ENCODE measurements around the gene FCRL4.
A peak's percentile ranks its signal among the peaks of the same experiment; 100 is the strongest.

Gene FCRL4

DNA sequence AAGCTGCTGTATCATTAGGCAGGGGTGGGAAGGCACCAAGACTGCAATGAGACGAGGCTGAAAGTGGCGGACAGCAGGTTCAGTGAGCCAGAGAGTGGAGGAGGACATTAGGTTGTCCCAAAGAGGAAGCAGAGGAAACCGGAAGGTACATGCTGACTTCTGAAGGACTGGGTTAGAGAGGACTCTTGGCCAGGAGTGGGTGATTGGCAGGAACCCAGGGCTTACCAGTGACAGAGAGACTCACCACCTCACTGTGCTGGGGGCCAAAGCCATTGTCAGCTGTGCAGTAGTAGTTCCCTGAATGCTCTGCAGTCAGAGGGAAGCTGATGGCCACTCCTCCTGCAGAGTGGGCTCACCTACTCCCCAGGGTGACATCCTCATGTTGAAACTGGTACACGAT lies 41.9 kb upstream of the FCRL4 start:
- no peaks in the 10 kb centered on the region for H3K36me3 ChIP-seq (ENCODE audit: insufficient read depth, low read length)
- H3K9me2 ChIP-seq (ENCODE audit: low read depth, low read length), result no peaks in the 10 kb centered on the region
- peak overlapping the region; percentile 27; the same call in 1 of the 2 replicates for H3K9ac ChIP-seq (ENCODE audit: low read length)
- H3K27me3 ChIP-seq (ENCODE audit: insufficient read depth, low read length), result no peaks in the 10 kb centered on the region
- TF ChIP-seq, protein P1, sequence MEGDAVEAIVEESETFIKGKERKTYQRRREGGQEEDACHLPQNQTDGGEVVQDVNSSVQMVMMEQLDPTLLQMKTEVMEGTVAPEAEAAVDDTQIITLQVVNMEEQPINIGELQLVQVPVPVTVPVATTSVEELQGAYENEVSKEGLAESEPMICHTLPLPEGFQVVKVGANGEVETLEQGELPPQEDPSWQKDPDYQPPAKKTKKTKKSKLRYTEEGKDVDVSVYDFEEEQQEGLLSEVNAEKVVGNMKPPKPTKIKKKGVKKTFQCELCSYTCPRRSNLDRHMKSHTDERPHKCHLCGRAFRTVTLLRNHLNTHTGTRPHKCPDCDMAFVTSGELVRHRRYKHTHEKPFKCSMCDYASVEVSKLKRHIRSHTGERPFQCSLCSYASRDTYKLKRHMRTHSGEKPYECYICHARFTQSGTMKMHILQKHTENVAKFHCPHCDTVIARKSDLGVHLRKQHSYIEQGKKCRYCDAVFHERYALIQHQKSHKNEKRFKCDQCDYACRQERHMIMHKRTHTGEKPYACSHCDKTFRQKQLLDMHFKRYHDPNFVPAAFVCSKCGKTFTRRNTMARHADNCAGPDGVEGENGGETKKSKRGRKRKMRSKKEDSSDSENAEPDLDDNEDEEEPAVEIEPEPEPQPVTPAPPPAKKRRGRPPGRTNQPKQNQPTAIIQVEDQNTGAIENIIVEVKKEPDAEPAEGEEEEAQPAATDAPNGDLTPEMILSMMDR (IDR thresholded peaks at IDR 0.05; ENCODE audit: low read length), result no peak
- TF ChIP-seq EZH2 (IDR thresholded peaks at IDR 0.05; ENCODE audit: borderline replicate concordance, low read length), result no peak
- no peaks in the 10 kb centered on the region; the same call in 1 of the 2 replicates for H3F3A ChIP-seq (ENCODE audit: insufficient read depth, low read length)
- peak overlapping the region; percentile 20 for H3K4me3 ChIP-seq (ENCODE audit: low read depth, low read length, poor library complexity, severe bottlenecking)
- H2AFZ ChIP-seq (ENCODE audit: low read length), result peak overlapping the region; percentile 6; the same call in 1 of the 2 replicates
- H3K27ac ChIP-seq (ENCODE audit: low read depth, low read length, poor library complexity, severe bottlenecking), result peak overlapping the region; percentile 72
- H3K9me3 ChIP-seq (ENCODE audit: low read length), result no peaks in the 10 kb centered on the region
- H4K20me1 ChIP-seq (ENCODE audit: insufficient read depth, low read length), result no peaks in the 10 kb centered on the region
- peak overlapping the region; percentile 36; the same call in 1 of the 2 replicates for H3K4me2 ChIP-seq (ENCODE audit: low read length)
- H3K4me1 ChIP-seq (ENCODE audit: insufficient read depth, low read length, severe bottlenecking), result peaks cover 28% of the 10 kb centered on the region
- no peaks in the 10 kb centered on the region for H3K79me2 ChIP-seq (ENCODE audit: insufficient read depth, low read length)

DNA sequence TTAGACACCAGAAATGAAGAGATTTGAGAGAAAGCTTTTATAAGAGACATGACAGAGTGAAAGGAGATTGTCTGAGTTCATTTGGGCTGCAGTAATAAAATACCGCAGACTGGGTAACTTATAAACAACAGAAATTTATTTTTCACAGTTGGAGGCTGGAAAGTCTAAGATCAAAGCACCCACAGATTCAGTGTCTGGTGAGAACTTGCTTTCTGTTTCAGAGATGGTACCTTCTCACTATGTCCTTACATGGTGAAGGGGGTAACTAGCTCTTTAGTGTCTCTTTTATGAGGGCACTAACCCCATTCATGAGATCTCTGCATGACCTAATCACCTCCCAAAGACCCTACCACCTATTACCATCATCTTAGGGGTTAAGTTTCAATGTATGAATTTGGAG lies 30.9 kb upstream of the FCRL4 start:
- TF ChIP-seq, protein P1 (IDR thresholded peaks at IDR 0.05; ENCODE audit: low read length), result no peak
- no peak for TF ChIP-seq EZH2 (IDR thresholded peaks at IDR 0.05; ENCODE audit: borderline replicate concordance, low read length)
- Histone ChIP-seq H3F3A (ENCODE audit: insufficient read depth, low read length) (no peaks in the 10 kb centered on the region), H3K4me1 (ENCODE audit: insufficient read depth, low read length, severe bottlenecking) (peaks cover 69% of the 10 kb centered on the region), H3K79me2 (ENCODE audit: insufficient read depth, low read length) (no peaks in the 10 kb centered on the region), H3K9ac (ENCODE audit: low read length) (peak overlapping the region; percentile 0; the same call in 1 of the 2 replicates), H3K4me2 (ENCODE audit: low read length) (peak overlapping the region; percentile 20; the same call in 1 of the 2 replicates), H3K27ac (ENCODE audit: low read depth, low read length, poor library complexity, severe bottlenecking) (peak overlapping the region; percentile 83), H3K9me2 (ENCODE audit: low read depth, low read length) (no peaks in the 10 kb centered on the region), H2AFZ (ENCODE audit: low read length) (no peak overlapping the region), H3K4me3 (ENCODE audit: low read depth, low read length, poor library complexity, severe bottlenecking) (no peak overlapping the region), H4K20me1 (ENCODE audit: insufficient read depth, low read length) (no peaks in the 10 kb centered on the region), H3K36me3 (ENCODE audit: insufficient read depth, low read length) (no peaks in the 10 kb centered on the region), H3K9me3 (ENCODE audit: low read length) (no peaks in the 10 kb centered on the region), H3K27me3 (ENCODE audit: insufficient read depth, low read length) (no peaks in the 10 kb centered on the region)

DNA sequence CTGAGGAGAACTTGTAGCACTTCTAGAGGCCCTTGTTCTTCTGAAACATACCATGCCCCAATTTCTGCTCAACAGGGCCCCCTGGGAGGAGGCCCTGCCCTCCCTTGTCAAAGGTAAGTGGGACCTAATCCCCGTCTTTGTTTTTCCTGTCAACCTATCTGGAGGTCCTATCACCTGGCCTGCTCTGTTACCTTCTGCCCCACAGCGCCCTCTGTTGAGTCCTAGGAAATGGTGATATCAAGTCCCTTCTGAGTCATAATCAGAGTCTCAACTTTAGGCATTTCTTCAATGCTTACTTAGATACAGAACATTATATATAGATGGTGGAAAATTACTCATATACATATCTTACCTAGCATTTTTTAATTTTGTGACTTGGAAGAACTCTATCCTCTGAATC lies 28.2 kb upstream of the FCRL4 start:
- Histone ChIP-seq H4K20me1 (ENCODE audit: insufficient read depth, low read length) (no peaks in the 10 kb centered on the region), H3K27me3 (ENCODE audit: insufficient read depth, low read length) (no peaks in the 10 kb centered on the region), H3K9me2 (ENCODE audit: low read depth, low read length) (no peaks in the 10 kb centered on the region), H3K9me3 (ENCODE audit: low read length) (no peaks in the 10 kb centered on the region), H3K27ac (ENCODE audit: low read depth, low read length, poor library complexity, severe bottlenecking) (peak overlapping the region; percentile 69), H3K4me1 (ENCODE audit: insufficient read depth, low read length, severe bottlenecking) (peaks cover 54% of the 10 kb centered on the region), H3K79me2 (ENCODE audit: insufficient read depth, low read length) (no peaks in the 10 kb centered on the region), H3K4me2 (ENCODE audit: low read length) (no peak overlapping the region), H3F3A (ENCODE audit: insufficient read depth, low read length) (no peaks in the 10 kb centered on the region), H3K9ac (ENCODE audit: low read length) (no peak overlapping the region), H3K36me3 (ENCODE audit: insufficient read depth, low read length) (no peaks in the 10 kb centered on the region), H3K4me3 (ENCODE audit: low read depth, low read length, poor library complexity, severe bottlenecking) (no peak overlapping the region), H2AFZ (ENCODE audit: low read length) (no peak overlapping the region)
- TF ChIP-seq EZH2 (IDR thresholded peaks at IDR 0.05; ENCODE audit: borderline replicate concordance, low read length), result no peak
- TF ChIP-seq, protein P1 (IDR thresholded peaks at IDR 0.05; ENCODE audit: low read length), result peak; percentile 84

Data from OCI-LY1 (cell line).